ENCODE data around the gene ZNF784. TPM values are rescaled to one million over a fixed set of nuclear protein-coding genes. Genes with fewer than 3 reads are reported as not detected.

ZNF784 gene
- total and polyA plus RNA-seq, 2 of the 13 experiments (the other 11 are each of a cell fraction or from before 2014, with no cell fraction given) = 4.1 to 4.2 TPM

GRCh38 chr19:55654868-55655647 is 30.7 kb upstream of the ZNF784 start, which contains the start of gene U2AF2 (continued):
- TF ChIP-seq DMTF1 (CRISPR knock-in tag; IDR thresholded peaks at IDR 0.05) (no peak), PRDM10 (CRISPR knock-in tag; IDR thresholded peaks at IDR 0.05; ENCODE audit: low read depth) (peak; percentile 41; the same call in 1 of the 2 replicates), RAD21 (CRISPR knock-in tag; IDR thresholded peaks at IDR 0.05) (peak; percentile 37; the same call in 1 of the 2 replicates), TFDP1 (CRISPR knock-in tag; IDR thresholded peaks at IDR 0.05; ENCODE audit: borderline replicate concordance) (peak; percentile 82; the same call in 1 of the 2 replicates), ZSCAN5A (CRISPR knock-in tag; IDR thresholded peaks at IDR 0.05; ENCODE audit: borderline replicate concordance) (no peak), CCAR2 (optimal IDR thresholded peaks at IDR 0.05; ENCODE audit: low read depth, low read length) (no peak), ZFX (CRISPR knock-in tag; IDR thresholded peaks at IDR 0.05; ENCODE audit: low read depth) (peak; percentile 67; the same call in 1 of the 2 replicates), THRA (CRISPR knock-in tag; IDR thresholded peaks at IDR 0.05; ENCODE audit: borderline replicate concordance) (no peak), MTA1 (CRISPR knock-in tag; IDR thresholded peaks at IDR 0.05; ENCODE audit: borderline replicate concordance) (peak; percentile 66; the same call in 1 of the 2 replicates), KLF11 (CRISPR knock-in tag; IDR thresholded peaks at IDR 0.05) (no peak), FOXK2 (IDR thresholded peaks at IDR 0.05) (no peak), MAX (IDR thresholded peaks at IDR 0.05) (peak; percentile 96), HIVEP1 (CRISPR knock-in tag; IDR thresholded peaks at IDR 0.05) (peak; percentile 46; the same call in 1 of the 2 replicates)

Data from HepG2 (cell line).